Fibroblast of skin of right biceps (primary cell): ENCODE measurements around the gene ATAT1.
A peak's percentile ranks its signal among the peaks of the same experiment; 100 is the strongest.

Experiments used
- DNase-seq: peaks from one replicate; pipeline ENCODE4 v3.0.0-alpha.2; 2013

Gene ATAT1

DNA sequence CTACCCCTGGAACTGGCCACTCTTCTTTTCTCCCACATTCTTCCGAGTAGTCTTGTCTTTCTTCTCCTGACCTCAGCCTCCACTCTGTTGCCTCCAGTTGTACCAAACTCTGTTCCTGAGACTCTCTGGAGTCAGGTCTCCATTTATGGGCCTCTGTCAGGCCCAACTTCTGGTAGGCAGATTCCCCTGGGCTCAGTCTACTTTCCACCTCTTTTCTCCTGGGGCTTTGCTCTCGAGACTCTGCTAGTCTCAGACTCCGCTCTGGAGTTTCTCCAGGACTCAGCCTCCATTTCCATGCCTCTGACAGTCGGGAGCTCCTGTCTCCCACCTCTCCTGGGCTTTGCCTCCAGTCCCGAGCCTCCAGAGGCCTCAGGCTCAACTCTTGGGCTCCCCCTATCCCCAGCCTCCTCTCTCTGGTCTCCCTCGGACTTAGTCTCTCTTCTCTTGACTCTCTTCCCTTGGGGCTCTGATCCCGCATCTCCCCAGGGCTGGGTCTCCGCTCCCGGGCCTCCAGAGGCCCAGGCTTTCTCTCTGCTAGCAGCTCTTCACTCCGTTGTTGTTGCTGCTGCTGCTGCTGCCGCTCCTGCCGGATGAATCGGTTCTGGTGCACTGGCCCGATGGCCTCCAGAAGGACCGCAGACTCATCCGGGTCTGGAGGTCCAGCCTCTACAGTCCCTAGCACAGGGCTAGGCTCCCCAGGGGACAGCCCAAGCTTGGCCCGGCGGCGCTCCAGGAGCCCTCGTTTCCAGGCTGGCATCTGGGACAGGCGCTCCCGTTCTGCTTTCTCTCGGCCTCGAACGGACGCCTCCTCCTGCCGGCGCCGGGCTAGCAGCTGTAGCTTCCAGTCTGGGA is 58.7 kb downstream of the ATAT1 start:
- DNase-seq, result peak; percentile 43

DNA sequence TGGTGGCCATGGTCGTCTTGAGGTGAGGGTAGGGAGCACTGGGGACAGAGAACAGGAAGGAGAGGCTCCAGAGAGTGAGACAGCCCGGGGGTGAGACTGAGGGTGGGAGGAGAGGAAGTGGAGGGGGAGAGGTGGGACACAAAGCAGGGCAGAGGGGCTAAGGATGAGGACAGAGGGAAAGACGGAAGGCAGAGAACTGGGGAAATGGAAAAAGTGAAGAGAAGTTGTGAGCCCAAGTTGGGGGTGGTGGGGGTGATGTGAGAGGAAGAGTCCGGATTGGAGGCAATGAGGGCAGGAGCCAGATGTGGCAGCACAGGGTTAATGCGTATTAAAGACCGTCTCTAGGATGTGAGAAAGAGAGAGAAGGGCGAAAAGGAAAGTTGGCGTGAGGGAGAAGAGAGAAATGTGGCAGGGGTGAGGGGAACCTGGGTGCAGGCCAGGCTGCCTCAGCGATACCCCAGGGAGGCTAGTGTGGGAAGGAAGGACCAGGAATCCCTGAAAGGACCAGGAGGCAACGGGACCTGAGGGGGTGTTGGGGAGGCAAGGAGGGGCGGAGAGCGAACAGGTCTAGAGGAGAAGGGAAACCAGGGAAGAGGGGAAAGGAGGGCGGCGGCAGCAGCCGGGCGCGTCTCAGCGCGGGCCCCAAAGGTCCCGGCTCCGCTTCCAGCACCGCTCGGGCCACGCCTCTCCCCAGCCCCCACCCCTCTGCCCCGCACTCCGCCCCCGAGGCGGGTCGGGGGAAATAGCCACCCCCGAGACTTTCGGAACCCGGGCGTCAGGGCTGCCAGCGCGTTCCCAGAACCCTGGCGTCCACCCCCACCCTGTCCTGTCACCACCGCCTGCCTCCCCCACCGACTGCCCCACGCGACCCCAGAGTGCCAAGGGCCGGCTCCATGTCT is 59.6 kb downstream of the ATAT1 start, which contains the start of gene PPP1R18:
PPP1R18 (minus strand) TSS at position 637 of the 899 bp plus-strand sequence; CDS start at position 10, 627 bp downstream.
- peak; percentile 75 for DNase-seq

DNA sequence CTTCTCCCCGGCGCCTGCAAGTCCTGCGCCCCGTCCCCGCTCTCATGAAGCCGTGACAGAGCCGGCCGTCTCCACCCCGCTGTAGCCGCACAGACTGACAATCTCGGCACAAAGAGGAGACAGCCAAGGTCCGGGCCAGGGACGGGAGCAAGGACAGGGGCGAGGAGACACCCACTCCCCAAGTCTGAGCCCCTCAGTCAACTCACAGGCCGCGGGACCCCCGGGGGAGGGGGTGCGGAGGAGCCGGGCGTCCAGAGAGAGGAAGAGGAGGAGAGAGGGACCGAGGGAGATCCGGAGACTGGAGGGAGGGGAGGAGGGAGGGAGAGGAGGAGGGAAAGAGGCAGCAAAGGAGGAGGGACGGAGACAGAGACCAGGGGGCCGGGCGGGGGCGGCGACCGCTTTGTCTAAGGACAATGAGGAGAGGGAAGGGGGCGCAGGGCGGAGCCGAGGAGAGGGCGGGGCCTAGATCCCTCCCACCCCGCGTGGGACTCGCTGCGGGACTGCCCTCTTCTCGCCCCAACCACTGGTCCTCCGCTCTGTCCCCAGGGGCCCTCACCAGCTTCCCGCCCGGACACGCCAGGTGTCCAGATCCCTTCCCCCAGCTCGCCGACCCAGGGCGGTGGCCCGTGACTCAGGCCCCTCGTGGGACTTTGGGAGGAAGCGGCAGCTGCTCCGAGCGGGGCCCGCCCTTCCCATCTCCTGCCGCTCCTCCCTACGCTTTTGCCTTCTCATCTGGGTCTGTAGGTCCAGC is 60.4 kb downstream of the ATAT1 start:
- peak; percentile 98 for DNase-seq

DNA sequence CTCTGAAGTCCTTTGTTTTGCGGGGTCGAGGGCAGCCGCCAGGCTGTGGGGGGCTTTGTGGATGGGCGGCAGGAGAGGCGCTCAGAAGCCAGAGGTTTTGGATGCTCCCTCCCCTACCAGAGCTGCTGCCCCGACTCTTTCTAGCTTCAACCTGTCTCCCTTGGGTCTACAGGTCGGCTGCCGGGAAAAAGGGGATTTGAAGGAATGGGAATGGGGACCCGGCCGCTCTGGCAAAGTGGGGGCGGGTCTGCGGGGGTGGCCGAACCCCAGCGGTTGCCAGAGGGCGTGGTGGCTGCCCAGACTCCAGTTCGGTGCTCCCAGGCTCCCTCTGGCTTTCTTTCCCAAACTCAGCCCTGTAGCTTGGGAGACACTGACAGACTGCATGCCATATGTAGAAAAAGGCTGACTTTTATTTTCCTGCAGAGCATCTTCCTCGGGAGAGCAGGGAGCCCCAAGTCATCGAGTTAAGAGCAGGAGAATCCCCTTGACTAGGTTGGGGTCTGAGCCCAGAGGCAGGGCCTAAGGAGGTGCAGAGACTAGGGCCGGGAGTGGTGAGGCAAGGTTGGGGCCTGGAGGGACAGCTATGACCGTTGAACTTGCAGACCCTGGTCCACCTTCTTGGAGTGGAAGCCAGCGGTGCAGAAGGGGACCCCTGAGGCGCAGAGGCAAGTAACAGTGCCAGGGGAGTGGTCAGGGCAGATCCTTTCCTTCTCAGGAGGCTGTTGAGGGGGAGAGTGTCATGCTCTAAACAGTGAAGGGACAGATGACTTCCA is 61.2 kb downstream of the ATAT1 start:
- peak; percentile 52 for DNase-seq

DNA sequence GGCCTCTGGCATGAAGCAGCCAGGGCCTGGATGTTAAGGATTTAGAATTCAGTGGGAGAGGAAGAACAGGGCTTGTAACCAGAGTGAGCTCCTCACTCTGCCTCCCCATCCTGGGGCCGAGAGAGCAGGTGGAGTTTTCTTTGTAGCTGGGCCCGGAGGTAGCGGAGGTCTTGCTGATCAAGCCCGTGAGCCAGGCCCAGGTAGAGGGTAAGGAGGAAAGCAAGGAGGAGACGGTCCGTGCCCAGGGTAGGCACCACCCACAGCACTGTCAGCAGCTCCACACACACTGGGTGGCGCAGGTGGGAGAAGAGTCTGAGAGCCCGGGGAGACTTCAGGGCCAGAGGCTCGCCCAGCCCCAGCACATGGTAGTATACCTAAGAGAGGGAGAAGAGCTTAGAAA is 61.9 kb downstream of the ATAT1 start:
- no peak for DNase-seq

DNA sequence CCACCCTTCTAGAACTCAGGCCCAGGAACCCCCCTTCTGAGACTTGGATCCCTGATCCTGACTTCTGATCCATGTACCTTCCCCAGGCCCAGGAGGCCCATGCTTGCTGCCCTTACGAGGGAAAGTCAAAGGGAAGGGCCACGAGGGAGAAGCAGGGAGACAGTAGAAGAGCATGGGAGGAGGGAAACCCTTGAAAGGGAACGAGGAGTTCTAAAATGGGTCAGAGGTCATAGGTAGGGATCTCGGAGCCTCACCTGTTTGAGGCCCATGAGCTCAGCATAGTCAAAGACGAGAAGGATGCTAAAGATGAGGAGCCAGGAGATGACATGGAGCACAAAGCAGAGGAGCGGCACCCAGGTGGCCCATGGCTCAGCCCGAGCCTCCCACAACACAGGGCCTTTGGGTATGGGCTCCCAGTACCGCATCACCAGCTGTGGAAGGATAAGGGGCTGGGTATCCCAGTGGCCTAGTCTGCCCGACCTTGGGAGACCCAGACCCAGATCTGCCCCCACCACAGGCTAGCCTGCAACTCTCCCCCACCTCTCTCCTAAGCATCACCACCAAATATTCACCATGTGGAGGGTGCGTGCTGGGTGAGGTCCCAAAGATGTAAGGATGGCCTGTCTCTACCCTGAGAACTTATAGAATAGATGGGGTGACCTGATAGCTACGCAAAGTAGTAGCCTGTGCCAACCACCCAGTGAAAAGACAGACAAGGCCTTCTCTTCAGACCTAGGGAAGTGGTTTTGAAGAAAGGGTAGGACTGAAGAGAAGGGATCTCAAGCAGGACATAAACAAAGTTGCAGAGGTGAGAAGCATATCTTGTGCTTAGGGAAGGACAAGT is 62.6 kb downstream of the ATAT1 start:
- no peak for DNase-seq

DNA sequence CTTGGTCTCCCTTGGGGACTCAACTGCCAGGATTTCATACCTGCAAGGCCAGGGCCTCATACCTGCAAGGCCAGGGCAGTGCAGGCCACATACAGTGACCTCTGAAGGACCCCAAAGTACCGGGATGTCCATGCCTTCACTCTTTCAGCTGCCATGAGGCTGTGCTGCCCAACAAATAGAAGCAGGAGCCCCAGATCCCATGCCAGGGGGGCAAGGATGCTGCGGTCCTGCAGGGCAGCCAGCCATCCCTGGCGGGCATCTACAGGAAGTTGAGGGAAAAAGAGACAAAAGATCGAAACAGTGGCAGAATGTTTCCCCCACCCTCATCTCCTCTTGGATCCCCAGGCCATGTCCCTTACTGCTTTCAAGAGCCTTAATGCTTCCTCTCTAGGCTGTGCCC is 63.3 kb downstream of the ATAT1 start:
- no peak for DNase-seq

DNA sequence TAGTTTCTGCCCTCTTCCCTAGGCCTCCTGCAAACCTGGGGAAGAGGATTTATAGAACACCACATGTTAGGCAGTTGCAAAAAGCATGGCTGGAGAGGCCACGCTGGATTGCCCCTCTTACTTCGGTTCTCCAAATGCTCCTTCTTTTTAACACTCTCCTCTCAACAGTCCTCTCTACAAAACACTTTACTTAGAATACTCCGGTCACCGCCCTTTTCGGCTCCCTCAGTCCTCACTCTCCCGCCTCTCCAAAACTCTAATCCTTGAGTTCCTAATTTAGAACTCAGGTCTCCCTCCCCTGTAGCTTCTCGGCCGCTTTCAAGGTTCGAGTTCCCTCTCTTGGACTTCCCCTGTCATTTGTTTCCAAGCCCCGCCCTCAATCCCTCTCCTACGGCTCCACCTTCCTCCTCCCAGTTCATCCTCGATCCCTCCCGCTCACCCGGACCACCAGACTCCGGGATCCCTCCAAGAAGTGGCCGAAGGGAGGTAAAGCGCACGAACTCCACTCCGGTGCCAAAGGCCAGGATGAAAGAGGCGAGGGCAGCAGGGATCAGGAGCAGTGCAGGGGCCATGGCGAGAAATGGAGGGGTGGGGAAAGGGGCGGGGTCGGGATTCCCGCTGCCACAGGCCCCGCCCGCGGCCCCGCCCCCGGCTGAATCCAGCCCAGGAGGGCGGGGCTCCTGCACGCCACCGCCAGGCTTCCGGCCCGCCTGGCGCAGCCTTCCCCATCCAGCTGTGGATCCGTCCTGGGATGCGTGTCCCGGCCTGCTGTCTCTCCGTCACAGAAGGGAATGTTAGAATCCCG is 63.9 kb downstream of the ATAT1 start, which contains the start of gene NRM:
NRM (minus strand) TSS at position 582 of the 805 bp plus-strand sequence; CDS start at position 572, 10 bp downstream.
- DNase-seq, result peak; percentile 84

DNA sequence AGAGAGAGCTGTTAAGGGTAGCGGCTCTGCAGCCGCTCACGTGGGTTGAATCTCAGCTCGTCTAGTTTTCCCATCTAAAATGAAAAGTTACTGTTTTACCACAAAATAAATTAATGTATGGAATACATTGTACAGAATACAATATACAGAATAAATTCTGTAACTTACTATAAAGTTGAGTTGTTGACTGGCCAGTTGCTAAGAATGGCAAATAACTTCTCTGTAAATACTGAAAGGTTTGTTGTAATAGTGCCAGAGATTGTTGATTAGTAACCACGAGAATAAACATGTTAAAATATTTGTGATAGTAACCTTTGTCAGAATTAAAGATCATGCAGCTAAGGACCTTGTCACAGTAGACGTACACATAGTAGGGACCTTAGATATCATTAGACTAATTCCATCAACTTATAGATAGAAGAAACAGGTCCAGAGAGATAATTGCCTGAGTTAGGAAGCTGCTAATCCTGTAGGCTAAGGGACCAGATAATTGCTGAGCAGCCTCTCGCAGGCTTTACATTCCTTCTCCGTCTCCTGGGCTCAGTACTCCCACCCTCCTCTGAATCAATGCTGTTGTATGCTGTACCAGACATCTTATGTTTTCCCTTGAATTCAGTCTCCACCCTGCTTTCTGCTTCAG is 64.7 kb downstream of the ATAT1 start:
- no peak for DNase-seq
